Activated CD8-positive, alpha-beta T cell treated with anti-CD3 and anti-CD28 coated beads for 36 hours (primary cell): ENCODE data around the gene CRTC1. TPM values are rescaled to one million over a fixed set of nuclear protein-coding genes. Genes with fewer than 3 reads are reported as not detected.

Experiments
- ATAC-seq: fragments of 200-7000 bp; cut with Tn5 transposase; one replicate; pipeline ENCODE4 v1.10.0; 2021; ENCODE audit warnings: mild to moderate bottlenecking, moderate library complexity
- CTCF ChIA-PET: fragments of 350-600 bp; sonication (Branson Sonifier 250); formaldehyde crosslinking; loops from one replicate; lab custom pipeline; 2021; ENCODE audit warnings: antibody characterized with exemption; lab: Charles Lee
- POLR2A ChIA-PET: fragments of 350-600 bp; sonication (Branson Sonifier 250); formaldehyde crosslinking; loops from one replicate; lab custom pipeline; 2021; ENCODE audit warnings: antibody characterized with exemption; lab: Charles Lee
- DNase-seq: peaks from one replicate; pipeline ENCODE4 v3.0.0-alpha.2; 2020
- H3K27ac Mint-ChIP-seq: one replicate; pipeline ENCODE4 v1.8.0; 2021; ENCODE audit warnings: mild to moderate bottlenecking, mixed read lengths
- H3K27me3 Mint-ChIP-seq: one replicate; pipeline ENCODE4 v1.8.0; 2021; ENCODE audit warnings: mixed read lengths
- H3K36me3 Mint-ChIP-seq: one replicate; pipeline ENCODE4 v1.8.0; 2021; ENCODE audit warnings: low read depth, mixed read lengths
- H3K4me1 Mint-ChIP-seq: one replicate; pipeline ENCODE4 v1.8.0; 2021; ENCODE audit warnings: low read depth, mixed read lengths
- H3K4me3 Mint-ChIP-seq: one replicate; pipeline ENCODE4 v1.8.0; 2021; ENCODE audit warnings: mild to moderate bottlenecking, moderate library complexity, mixed read lengths
- H3K9me3 Mint-ChIP-seq: one replicate; pipeline ENCODE4 v1.8.0; 2021; ENCODE audit warnings: mixed read lengths
- intact Hi-C: fragments of 100-400 bp; cut with micrococcal nuclease; formaldehyde crosslinking; loops from one replicate; pipeline ENCODE4 v1.10.0; 2022
- total RNA-seq, 2 experiments: library from RNA; stranded (reverse); gene quantifications; one replicate each; pipeline ENCODE4 v1.2.3, GENCODE V29; 2021
- TF ChIP-seq, protein P1 (sequence below): fragments of 200-600 bp; IDR thresholded peaks from one replicate; pipeline ENCODE4 v1.8.0; 2022; ENCODE audit warnings: antibody characterized with exemption, mild to moderate bottlenecking

The CRTC1 gene
- total RNA-seq, 2 experiments from 2014 or later: 4.4 to 4.5 TPM

DNA sequence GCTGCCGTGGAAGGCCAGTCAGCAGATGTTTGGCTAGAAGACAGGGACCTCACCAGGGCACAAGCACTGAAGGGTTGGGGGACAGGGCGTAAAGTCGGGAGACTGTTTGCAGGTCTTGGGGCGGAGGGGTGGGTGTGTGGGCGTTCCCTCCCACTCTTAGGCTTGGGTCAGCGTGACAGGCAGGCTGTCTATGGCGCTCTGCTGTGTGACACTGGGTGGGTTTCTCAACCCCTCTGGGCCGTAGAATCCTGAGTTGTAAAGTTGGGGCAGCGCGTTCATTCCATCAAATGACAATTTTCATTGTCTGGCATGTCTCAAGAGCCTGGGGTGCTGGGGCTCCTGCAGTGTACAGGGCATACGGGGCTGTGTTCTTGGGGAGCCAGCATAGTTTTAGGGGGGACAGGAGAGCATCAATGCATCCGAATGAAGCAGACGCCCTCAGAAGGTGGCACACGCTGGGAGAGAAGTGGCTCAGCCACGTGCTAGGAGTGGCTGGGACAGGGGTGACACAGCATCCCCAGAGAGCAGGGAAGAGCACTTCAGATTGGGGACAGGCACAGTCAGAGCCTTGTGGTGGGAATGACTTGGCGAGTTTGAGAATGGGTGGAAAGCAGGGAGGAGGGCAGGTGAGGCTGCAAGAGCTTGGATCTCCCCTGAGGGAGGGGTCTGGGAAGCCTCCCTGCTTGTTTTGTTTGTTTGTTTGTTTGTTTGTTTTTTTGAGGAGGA, 4.4 kb downstream of the CRTC1 start:
- TF ChIP-seq, protein P1, sequence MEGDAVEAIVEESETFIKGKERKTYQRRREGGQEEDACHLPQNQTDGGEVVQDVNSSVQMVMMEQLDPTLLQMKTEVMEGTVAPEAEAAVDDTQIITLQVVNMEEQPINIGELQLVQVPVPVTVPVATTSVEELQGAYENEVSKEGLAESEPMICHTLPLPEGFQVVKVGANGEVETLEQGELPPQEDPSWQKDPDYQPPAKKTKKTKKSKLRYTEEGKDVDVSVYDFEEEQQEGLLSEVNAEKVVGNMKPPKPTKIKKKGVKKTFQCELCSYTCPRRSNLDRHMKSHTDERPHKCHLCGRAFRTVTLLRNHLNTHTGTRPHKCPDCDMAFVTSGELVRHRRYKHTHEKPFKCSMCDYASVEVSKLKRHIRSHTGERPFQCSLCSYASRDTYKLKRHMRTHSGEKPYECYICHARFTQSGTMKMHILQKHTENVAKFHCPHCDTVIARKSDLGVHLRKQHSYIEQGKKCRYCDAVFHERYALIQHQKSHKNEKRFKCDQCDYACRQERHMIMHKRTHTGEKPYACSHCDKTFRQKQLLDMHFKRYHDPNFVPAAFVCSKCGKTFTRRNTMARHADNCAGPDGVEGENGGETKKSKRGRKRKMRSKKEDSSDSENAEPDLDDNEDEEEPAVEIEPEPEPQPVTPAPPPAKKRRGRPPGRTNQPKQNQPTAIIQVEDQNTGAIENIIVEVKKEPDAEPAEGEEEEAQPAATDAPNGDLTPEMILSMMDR: no peak
- POLR2A ChIA-PET: no interaction called here
- no peaks in the 10 kb centered on the region for H3K9me3 Mint-ChIP-seq
- intact Hi-C loops: loop anchor here (10.0 kb wide), 1 partner anchor 147 kb away; the partner anchor contains the start of gene UPF1
- CTCF ChIA-PET: no interaction called here
- DNase-seq: no peak
- H3K36me3 Mint-ChIP-seq: no peaks in the 10 kb centered on the region
- ATAC-seq: no peak
- H3K4me1 Mint-ChIP-seq: peaks cover 21% of the 10 kb centered on the region
- H3K27ac Mint-ChIP-seq: no peak overlapping the region
- no peaks in the 10 kb centered on the region for H3K27me3 Mint-ChIP-seq
- no peak overlapping the region for H3K4me3 Mint-ChIP-seq

DNA sequence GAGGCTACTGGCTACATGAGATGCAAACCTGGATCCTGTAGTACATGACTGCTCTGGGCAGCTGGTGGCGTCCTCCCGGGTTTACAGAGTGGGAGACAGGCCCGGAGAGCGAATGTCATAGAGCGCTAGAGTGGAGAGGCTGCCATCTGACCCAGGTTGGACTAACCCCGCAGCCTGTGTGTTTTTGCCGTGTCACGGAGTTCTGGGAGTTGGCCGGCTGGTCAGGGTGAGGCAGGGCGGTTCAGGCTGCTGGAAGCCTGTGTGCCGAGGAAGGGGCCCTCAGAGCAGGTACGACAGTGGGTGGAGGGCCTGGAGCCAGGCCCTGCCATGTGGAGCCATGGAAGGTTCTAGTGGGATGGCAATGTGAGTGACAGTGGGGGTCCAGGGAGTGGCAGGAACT, 12.5 kb downstream of the CRTC1 start:
- peaks cover 27% of the 10 kb centered on the region for H3K4me1 Mint-ChIP-seq
- ChIA-PET CTCF (no interaction called here), POLR2A (no interaction called here)
- TF ChIP-seq, protein P1: no peak
- ATAC-seq: no peak
- no peak for DNase-seq
- H3K27me3 Mint-ChIP-seq: no peaks in the 10 kb centered on the region
- no peak overlapping the region for H3K27ac Mint-ChIP-seq
- no peak overlapping the region for H3K4me3 Mint-ChIP-seq
- intact Hi-C loops: no loop called here
- no peaks in the 10 kb centered on the region for H3K36me3 Mint-ChIP-seq
- no peaks in the 10 kb centered on the region for H3K9me3 Mint-ChIP-seq

DNA sequence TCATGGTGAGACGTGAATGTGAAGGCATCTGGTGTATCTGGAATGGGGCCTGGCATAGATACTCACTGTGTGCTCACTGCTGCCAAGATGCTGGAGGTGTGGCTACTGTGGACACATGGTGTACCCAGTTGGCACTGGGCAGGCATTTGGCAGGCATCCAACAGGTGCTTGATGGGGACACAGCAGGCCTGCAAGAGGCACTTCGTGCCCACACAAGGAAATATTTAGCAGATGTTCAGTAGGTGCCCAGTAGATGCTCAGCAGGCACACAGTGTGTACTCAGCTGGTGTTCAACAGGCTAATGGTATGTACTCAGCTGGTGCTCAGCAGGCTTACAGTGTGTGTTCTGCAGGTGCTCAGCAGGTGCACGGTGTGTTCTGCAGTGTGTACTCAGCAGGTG, 14.2 kb downstream of the CRTC1 start:
- DNase-seq (no peak), ATAC-seq (no peak)
- Mint-ChIP-seq H3K4me1 (peaks cover 31% of the 10 kb centered on the region), H3K4me3 (no peak overlapping the region), H3K27ac (no peak overlapping the region), H3K27me3 (no peaks in the 10 kb centered on the region), H3K9me3 (no peaks in the 10 kb centered on the region), H3K36me3 (no peaks in the 10 kb centered on the region)
- ChIA-PET CTCF (no interaction called here), POLR2A (no interaction called here)
- intact Hi-C loops: no loop called here
- TF ChIP-seq, protein P1: no peak

DNA sequence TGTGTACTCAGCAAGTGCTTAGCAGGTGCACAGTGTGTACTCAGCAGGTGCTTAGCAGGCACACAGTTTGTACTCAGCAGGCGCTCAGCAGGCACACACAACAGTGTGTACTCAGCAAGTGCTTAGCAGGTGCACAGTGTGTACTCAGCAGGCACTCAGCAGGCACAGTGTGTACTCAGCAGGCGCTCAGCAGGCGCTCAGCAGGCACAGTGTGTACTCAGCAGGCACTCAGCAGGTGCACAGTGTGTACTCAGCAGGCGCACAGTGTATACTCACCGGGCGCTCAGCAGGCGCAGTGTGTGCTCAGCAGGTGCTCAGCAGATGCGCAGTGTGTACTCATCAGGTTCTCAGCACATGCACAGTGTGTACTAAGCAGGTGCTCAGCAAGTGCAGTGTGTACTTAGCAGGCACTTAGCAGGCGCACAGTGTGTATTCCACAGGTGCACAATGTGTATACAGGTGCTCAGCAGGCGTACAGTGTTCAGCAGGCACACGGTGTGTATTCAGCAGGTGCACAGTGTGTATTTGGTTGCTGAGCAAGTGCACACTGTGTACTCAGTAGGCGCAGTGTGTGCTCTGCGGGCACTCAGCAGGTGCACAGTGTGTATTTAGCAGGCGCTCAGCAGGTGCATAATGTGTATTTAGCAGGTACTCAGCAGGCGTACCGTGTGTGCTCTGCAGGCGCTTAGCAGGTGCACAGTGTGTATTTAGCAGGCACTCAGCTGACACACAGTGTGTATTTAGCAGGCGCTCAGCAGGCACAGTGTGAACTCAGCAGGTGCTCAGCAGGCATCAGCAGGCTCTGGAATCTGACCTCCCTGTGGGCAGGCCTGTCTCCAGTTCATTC, 15.1 kb downstream of the CRTC1 start:
- ChIA-PET POLR2A (no interaction called here), CTCF (no interaction called here)
- no peaks in the 10 kb centered on the region for H3K9me3 Mint-ChIP-seq
- H3K4me1 Mint-ChIP-seq: peaks cover 31% of the 10 kb centered on the region
- TF ChIP-seq, protein P1: no peak
- no peak overlapping the region for H3K4me3 Mint-ChIP-seq
- H3K27ac Mint-ChIP-seq: no peak overlapping the region
- no peaks in the 10 kb centered on the region for H3K36me3 Mint-ChIP-seq
- ATAC-seq (no peak), DNase-seq (no peak)
- intact Hi-C loops: no loop called here
- H3K27me3 Mint-ChIP-seq: no peaks in the 10 kb centered on the region
